Left ventricle myocardium inferior (tissue), 1 donor: ENCODE data around the gene POLR3E. TPM values are rescaled to one million over a fixed set of nuclear protein-coding genes. Genes with fewer than 3 reads are reported as not detected.

ENCODE experiments used
- DNase-seq: peaks from one replicate; pipeline ENCODE4 v3.0.0-alpha.2; 2020
- H3K27ac ChIP-seq: fragments of 200-600 bp; replicated peaks from 2 replicates; pipeline ENCODE4 v1.8.0; 2021
- H3K27me3 ChIP-seq: fragments of 200-600 bp; 2 replicates; pipeline ENCODE4 v1.8.0; 2021; ENCODE audit warnings: low read depth
- H3K36me3 ChIP-seq: fragments of 200-600 bp; 2 replicates; pipeline ENCODE4 v1.8.0; 2021
- H3K4me1 ChIP-seq: fragments of 200-600 bp; 2 replicates; pipeline ENCODE4 v1.8.0; 2021
- H3K4me3 ChIP-seq: fragments of 200-600 bp; 2 replicates; pipeline ENCODE4 v1.8.0; 2021; ENCODE audit warnings: mild to moderate bottlenecking, moderate library complexity
- H3K9me3 ChIP-seq: fragments of 200-600 bp; replicated peaks from 2 replicates; pipeline ENCODE4 v1.8.0; 2021
- CTCF ChIP-seq: fragments of 200-600 bp; IDR thresholded peaks from 2 replicates; pipeline ENCODE4 v1.8.0; 2021; ENCODE audit warnings: antibody characterized with exemption, mild to moderate bottlenecking, borderline replicate concordance
- intact Hi-C: fragments of 100-400 bp; cut with micrococcal nuclease; formaldehyde crosslinking; loops from one replicate; pipeline ENCODE4 v1.11.0; 2022
- total RNA-seq: library from RNA; stranded (reverse); fragmentation: NEBNext Ultra II Directional; extraction: Animal tissue kit (Norgen Biotek cat#: 25700); gene quantifications from one replicate; pipeline ENCODE4 v1.2.1, GENCODE V29; 2021
- donor health status: DM: no; HTN: yes; CAD: no; lungs with severe emphysema.

The POLR3E gene
- total RNA-seq, 1 donor from 2014 or later: 38.4 TPM

GRCh38 chr16:22323959-22324786 is 27.0 kb downstream of the POLR3E start:
- Histone ChIP-seq H3K27ac (no peak overlapping the region), H3K4me3 (no peak overlapping the region), H3K4me1 (peaks cover 13% of the 10 kb centered on the region), H3K9me3 (no peaks in the 10 kb centered on the region), H3K27me3 (no peaks in the 10 kb centered on the region), H3K36me3 (peaks cover 85% of the 10 kb centered on the region)
- DNase-seq: no peak
- TF ChIP-seq CTCF: no peak
- intact Hi-C loops: no loop called here

DNA sequence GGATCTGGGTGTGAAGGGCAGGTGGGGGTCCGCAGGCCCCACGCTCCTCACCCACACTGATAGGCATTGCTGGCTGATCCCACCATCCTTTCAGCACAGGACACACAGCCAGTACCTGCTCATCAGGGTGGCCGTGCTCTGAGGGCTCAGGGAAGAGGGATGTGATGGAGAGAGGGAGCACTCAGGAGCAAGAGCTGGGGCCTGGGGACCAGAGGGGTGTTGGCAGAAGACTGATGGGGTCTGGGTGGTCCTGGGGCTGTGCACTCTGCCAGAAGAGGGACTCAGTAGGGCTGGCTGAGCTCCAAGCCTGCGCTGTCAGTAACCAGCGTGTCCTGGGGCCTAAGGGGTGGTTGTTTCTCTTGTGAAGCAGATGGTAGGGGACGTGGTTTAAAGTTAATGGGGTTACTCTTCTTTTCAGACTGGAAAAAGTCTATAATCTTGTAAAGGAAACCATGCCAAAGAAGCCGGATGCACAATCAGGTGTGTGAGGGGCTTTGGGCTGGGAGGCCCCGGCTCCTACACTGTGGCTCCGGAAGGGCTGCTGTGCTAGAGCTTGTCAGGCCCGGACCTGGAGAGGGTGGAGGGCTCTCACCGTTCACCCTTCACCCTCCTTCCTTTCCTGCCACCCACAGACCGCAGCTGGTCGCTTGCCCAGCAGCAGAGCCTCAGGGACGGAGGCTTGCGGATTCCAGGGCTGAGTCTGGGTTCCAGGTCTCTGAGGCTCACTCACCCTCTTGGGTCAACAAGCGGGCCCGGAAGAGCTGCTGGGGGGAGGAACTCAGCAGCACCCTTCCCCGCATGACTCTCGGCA is 27.8 kb downstream of the POLR3E start:
- Histone ChIP-seq H3K4me1 (peaks cover 13% of the 10 kb centered on the region), H3K27me3 (no peaks in the 10 kb centered on the region), H3K4me3 (no peak overlapping the region), H3K9me3 (no peaks in the 10 kb centered on the region), H3K27ac (no peak overlapping the region), H3K36me3 (peaks cover 85% of the 10 kb centered on the region)
- intact Hi-C loops: no loop called here
- TF ChIP-seq CTCF: no peak
- no peak for DNase-seq

DNA sequence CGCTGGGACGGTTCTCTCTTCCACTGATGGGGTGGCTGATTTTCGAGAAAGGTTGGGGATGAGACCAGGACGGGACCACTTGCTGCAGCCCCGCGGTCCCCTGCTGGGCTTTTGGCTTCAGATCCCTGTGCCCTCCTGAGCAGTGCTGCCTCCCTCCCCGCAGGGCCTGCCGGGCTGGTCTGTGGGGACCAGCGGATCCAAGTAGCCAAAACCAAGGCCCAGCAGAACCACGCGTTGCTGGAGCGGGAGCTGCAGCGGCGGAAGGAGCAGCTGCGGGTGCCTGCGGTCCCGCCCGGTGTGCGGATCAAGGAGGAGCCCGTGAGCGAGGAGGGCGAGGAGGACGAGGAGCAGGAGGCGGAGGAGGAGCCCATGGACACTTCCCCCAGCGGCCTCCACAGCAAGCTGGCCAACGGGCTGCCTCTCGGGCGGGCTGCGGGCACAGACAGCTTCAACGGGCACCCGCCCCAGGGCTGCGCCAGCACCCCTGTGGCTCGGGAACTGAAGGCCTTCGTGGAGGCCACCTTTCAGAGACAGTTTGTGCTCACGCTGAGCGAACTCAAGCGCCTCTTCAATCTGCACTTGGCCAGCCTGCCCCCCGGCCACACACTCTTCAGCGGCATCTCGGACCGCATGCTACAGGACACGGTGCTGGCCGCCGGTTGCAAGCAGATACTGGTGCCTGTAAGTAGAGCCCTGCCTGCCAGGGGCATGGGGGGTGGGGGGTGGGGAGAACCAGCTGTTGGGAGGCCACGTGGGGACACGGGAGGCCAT is 28.6 kb downstream of the POLR3E start:
- no peak for TF ChIP-seq CTCF
- Histone ChIP-seq H3K27ac (no peak overlapping the region), H3K9me3 (no peaks in the 10 kb centered on the region), H3K27me3 (no peaks in the 10 kb centered on the region), H3K4me1 (peaks cover 19% of the 10 kb centered on the region), H3K4me3 (no peak overlapping the region), H3K36me3 (peaks cover 84% of the 10 kb centered on the region)
- DNase-seq: no peak
- intact Hi-C loops: no loop called here

DNA sequence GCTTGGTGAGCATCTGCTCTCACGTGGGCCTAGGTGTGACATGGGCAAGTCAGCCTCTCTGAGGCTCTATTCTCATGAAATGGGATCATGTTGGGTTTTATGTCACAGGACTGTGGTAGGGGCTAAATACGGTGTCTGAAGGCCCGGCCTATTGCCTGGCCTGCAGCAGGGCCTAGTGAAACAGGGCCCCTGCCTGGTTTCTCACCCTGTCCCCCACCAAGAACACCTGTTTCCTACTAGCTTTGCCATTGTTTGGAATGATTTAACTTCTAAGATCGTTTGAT is 29.1 kb downstream of the POLR3E start:
- peaks cover 18% of the 10 kb centered on the region for H3K4me1 ChIP-seq
- no peak overlapping the region for H3K27ac ChIP-seq
- peaks cover 85% of the 10 kb centered on the region for H3K36me3 ChIP-seq
- intact Hi-C loops: no loop called here
- no peak overlapping the region for H3K4me3 ChIP-seq
- H3K27me3 ChIP-seq: no peaks in the 10 kb centered on the region
- no peak for TF ChIP-seq CTCF
- no peaks in the 10 kb centered on the region for H3K9me3 ChIP-seq
- DNase-seq: no peak

GRCh38 chr16:22326771-22327445 is 29.7 kb downstream of the POLR3E start:
- no peak for TF ChIP-seq CTCF
- Histone ChIP-seq H3K36me3 (peaks cover 91% of the 10 kb centered on the region), H3K4me1 (peaks cover 15% of the 10 kb centered on the region), H3K4me3 (no peak overlapping the region), H3K9me3 (no peaks in the 10 kb centered on the region), H3K27me3 (no peaks in the 10 kb centered on the region), H3K27ac (no peak overlapping the region)
- no peak for DNase-seq
- intact Hi-C loops: no loop called here
